Kidney capillary endothelial cell (primary cell): ENCODE measurements around the gene ATOX1.
"Not testable (repeated sequence)": the region's sequence is repeated elsewhere in the genome, so short reads cannot be mapped to it uniquely, and the experiment has no call there.

Experiments used
- DNase-seq: peaks from one replicate; pipeline ENCODE4 v3.0.0-alpha.2; 2018; ENCODE audit warnings: low spot score

Gene ATOX1

GRCh38 chr5:151758430-151759241 is at the start of gene ATOX1:
ATOX1 (minus strand) TSS chr5:151758631; CDS start chr5:151758551, 80 bp downstream.
- DNase-seq: peak; percentile 95

DNA sequence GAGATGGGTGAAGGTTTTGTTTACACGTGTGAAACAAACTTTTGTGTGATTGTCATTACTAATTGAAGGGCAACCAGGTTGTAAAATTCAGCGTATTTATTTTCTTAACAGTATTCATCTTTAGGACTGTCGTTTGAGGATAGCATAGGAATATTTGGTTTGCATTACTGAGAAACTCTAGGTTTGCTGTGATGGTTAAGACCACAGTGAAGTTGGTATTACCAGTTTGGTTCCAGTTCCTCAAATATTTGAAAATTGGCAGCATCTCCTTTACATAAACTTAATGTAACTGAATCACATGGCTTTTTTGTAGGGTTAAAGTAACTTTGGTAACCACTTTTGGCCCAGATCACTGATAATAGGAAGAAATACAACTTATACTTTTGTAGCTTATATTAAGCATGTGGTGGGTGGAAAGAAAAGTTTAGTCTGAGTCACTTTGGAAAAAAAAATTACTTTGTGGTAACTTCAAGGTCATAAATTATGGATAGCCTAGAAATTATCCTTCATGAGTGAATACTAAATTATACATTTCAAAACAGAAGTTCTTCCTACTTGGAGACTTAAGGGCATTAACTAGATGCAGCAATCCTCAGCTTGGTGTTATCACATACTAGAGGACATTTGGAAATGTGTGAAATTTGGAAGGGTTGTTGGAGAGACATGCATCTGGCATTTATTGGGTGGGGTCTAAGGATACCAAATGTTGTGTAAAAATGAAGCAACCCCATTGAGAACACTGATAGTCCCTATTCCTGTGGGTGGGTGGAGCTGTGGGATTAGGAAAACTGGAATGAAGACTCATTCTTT is 47.2 kb upstream of the ATOX1 start:
- no peak for DNase-seq

DNA sequence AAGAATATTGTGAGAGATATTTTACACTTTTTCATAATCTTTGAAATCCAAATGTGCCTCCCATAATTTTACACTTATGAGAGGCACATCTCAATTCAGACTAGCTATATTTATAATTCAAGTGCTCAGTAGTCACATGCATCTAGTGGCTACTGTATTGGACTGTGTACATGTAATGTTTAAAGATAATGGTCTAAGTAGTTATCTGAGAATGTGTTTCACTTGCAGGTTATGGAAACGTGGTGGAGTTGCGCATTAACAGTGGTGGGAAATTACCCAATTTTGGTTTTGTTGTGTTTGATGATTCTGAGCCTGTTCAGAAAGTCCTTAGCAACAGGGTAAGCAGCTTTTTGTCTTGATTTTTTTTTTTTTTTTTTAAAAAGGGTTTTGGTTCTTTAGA is 42.1 kb upstream of the ATOX1 start:
- no peak for DNase-seq

DNA sequence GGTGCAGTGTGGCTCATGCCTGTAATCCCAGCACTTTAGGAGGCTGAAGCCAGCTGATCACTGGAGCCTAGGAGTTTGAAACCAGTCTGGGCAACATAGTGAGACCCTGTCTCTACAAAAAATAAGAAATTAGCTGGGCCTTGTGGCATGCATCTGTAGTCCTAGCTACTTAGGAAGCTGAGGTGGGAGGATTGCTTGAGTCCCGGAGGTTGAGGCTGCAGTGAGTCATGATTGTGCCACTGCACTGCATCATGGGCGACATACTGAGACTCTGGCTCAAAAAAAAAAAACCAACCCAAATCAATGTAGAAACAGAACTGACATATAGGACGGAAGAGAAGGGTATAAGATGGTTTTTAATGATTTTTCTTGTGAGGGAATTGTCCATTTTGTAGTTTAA is 41.0 kb upstream of the ATOX1 start:
- DNase-seq: no peak

DNA sequence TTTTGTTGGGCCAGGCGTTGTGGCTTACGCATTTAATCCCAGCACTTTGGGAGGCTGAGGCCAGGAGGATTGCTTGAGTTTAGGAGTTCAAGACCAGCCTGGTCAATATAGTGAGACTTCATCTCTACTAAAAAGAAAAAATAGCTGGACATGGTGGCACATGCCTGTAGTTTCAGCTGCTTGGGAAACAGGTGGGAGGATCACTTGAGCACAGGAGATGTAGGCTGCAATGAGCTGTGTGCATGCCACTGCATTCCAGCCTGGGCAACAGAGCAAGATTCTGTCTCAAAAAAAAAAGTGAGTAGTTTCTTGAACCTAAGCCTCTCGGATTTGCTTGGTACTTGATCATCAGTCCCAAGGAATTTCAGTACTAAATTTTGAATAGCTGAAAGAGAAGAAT is 40.2 kb upstream of the ATOX1 start:
- DNase-seq: no peak

- DNase-seq: no peak
Measured at GRCh38 chr5:151795426-151795825, 37.0 kb upstream of the ATOX1 start.

DNA sequence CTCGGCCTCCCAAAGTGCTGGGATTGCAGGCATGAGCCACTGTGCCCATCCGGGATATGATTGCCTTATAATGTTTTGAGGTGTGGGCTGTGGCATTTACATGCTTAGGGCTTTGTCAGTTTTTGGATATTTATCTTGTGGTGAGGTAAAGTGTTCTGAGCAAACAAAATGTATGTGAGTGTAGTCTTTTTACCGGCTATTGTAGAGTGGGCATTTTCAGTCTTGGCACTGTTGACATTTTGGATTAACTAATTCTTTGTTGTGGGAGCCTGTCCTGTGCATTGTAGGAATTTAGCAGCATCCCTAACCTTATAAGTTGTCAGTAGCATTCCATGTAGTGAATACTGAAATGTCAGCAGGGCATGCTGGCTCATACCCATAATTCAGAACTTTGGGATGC is 34.9 kb upstream of the ATOX1 start:
- no peak for DNase-seq

GRCh38 chr5:151787817-151788216 is 29.4 kb upstream of the ATOX1 start:
- DNase-seq: no peak

GRCh38 chr5:151786468-151786867 is 28.0 kb upstream of the ATOX1 start:
- no peak for DNase-seq

DNA sequence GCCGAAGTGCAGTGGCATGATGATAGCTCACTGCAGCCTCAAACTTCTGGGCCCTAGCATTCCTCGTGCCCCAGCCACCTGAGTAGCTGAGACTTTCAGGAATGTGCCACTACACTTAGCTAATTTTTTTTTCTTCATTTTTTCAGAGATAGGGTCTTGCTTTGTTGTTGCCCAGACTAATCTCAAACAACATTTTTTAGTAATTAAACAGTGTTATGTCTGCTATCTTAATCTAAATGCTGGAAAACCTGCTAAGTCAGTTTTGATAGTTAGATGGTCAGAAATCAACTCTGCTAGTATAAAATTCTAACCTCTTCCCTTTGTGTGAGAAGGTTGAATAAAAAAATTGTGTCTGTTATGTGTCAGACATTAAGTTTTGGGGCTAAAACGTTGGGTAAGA is 25.7 kb upstream of the ATOX1 start:
- DNase-seq: no peak

GRCh38 chr5:151783664-151784063 is 25.2 kb upstream of the ATOX1 start:
- DNase-seq: not testable (repeated sequence)

DNA sequence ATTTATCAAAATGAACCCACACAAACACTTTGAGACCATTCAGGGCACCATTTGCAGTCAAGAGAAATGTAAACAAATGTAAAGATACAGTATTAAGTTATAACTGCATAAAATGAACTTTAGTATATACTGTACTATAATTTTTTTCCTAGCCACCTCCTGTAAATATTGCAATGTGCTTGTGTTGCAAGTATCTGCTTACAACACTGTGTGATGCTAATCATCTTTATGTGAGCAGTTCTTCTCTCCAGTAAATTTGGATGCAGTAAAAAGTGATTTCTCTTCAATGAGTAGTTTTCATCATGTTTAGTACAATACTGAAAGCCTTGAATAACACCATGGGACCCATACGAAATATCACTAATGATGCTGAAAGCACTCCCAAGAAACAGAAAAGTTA is 22.8 kb upstream of the ATOX1 start:
- DNase-seq: no peak

- no peak for DNase-seq
Measured at GRCh38 chr5:151780348-151780747, 21.9 kb upstream of the ATOX1 start.

DNA sequence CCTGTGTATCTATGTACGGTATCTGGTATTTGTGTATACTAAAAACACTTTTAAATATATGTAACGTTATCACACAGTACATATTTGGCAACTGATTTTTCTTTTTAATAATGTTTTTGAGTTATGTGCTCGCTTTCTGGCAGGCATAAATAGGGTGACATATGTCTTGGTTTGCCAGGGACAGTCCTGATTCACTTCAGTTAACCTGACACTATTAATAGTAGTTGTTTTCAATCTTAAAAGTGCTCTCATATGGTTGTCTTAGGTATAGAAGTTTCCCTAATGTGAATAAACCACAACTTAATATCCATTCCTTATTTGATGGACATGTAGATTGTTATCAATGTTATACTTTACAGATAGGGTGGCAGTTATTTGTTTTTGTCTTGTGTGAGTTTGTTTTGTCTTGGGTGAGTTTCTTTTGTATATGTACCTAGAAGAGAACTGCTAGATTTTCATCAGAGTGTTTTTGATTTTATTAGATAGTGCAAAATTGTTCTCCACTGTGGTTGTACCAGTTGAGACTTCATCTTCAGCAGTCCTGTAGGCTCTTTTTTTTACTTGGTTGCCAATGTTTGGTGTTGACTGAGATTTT is 21.2 kb upstream of the ATOX1 start:
- no peak for DNase-seq

DNA sequence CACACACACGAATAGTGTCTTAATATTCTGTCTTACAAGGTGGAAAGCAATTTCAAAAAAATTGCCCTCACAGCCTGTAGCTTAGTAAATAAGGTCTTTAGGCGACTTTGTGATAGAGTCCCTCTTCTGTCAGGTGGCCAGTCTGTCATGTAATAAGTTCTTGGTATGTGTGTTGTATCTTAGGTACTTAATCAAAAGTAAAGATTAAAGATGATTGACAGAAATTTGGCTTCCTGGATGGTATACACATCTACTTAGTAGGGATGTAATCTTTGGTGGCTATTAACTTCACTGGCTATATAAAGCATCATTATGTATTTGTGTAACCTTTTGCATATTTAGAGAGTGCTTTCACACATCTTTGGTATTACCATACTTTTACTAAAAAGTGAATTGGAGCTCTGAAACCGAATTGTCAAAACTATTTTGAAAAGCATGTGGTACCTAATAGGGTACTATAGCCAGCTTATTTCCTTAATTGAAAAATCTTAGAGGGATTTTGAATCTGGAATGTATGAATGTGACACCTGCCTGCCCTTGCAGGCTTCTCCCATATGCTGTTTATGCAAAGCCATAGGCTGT is 16.7 kb upstream of the ATOX1 start:
- DNase-seq: no peak

GRCh38 chr5:151773951-151774350 is 15.5 kb upstream of the ATOX1 start:
- DNase-seq: no peak

GRCh38 chr5:151772846-151773561 is 14.6 kb upstream of the ATOX1 start:
- peak; percentile 38 for DNase-seq

DNA sequence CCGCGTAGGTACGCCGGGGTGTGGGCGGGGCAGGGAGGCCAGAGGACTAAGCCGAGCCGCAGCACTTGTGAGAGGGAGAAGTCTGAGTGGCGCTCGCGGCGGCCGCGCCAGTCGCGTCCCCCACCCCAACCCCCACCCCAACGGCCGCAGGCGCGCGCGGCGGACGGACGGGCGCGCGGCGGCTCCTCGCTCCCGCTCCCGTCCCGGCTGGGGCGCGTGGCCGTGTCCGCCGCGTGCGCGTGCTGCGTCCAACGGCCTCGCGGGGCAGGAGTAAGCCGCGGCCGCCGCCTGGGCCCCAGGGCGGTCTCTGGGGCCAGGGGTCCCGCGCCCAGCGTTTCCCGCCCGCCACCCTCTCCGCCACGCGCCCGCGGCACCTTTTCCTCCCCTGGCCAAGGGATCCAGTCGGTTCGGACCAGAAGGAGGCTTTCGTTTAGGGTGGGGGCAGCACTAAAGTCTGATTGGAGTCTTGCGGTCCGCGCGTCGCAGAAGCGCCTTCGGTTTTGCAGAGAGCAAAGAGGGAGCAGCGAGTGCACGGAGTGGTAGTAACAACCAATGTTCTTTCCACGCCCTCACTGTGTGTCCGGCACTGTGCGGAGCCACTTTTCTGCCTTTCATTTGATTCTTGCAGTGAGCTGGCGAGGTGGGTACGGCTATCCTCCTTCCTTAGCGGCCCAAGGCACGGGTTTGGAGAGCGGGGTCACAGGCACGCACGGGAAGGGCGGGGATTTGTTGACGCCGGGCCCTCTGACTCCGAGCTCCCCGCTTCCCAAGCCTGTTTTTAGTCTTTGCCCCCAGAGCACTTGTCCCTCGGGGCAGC is 13.8 kb upstream of the ATOX1 start:
- DNase-seq: peak; percentile 16

DNA sequence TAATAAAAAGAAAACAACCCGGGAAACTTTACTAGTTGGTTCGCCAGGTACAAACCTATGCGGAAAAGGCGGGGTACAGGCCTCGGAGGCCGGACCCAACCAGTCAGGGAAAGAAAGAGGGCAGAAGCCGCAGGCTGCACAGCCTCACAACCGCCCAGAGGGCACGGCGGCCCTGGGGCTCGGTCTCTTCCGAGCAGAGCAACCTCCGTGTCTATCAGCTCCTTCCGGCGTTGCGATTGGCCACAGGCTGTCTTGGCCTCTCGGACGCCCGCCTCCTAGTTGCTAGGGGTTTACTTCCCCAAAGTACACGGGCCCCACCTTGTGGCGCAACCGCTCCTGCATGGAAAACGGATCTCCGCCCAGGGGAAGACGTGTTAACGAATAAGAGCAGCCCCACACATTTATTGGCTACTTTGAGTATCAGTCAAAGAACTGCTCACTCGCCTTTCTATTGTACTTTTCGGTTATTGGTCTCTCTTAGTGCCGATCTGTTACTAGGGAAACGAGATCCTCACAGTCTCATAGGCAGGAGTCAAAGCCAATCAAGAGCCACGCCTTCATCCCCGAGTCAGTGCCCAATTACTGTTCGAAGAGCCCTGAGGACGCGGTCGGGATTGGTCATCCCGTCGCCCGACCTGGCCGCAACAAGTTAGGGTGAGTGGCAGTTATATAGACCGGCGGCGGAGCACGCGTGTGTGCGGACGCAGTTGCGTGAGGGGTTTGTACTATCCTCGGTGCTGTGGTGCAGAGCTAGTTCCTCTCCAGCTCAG is 13.0 kb upstream of the ATOX1 start, which contains the start of gene G3BP1:
Gene G3BP1 (plus strand): TSS at position 696 of the 770 bp plus-strand sequence. CDS start 14,667 bp downstream, outside the sequence.
- peak; percentile 100 for DNase-seq
